Measurements from ENCODE around the gene PLA2G10. TPM values are rescaled to one million over a fixed set of nuclear protein-coding genes. Genes with fewer than 3 reads are reported as not detected.
"Not testable (repeated sequence)": the region's sequence is repeated elsewhere in the genome, so short reads cannot be mapped to it uniquely, and the experiment has no call there.

The PLA2G10 gene
- total RNA-seq, 2 donors from 2014 or later: 1.5 TPM; not detected in 1

GRCh38 chr16:14641206-14641605 lies 52.9 kb downstream of the PLA2G10 start:
- 93% methylated on average over 8 of the region's 8 CpGs for WGBS
- TF ChIP-seq POLR2A (IDR thresholded peaks at IDR 0.05): no peak
- TF ChIP-seq CTCF (IDR thresholded peaks at IDR 0.05): no peak
- no peak for TF ChIP-seq POLR2AphosphoS5 (IDR thresholded peaks at IDR 0.05)
- Histone ChIP-seq H3K27me3 (replicated peaks; ENCODE audit: insufficient read depth) (no peaks in the 10 kb centered on the region), H3K9me3 (no peaks in the 10 kb centered on the region), H3K36me3 (no peaks in the 10 kb centered on the region), H3K4me1 (replicated peaks) (no peaks in the 10 kb centered on the region), H3K4me3 (no peak overlapping the region), H3K27ac (no peak overlapping the region)
- intact Hi-C loops (cut with DNase I): no loop called here
- no peak for DNase-seq (ENCODE audit: low spot score)

GRCh38 chr16:14640538-14640937 lies 53.6 kb downstream of the PLA2G10 start:
- H3K4me1 ChIP-seq (replicated peaks): no peaks in the 10 kb centered on the region
- intact Hi-C loops (cut with DNase I): no loop called here
- no peak for DNase-seq (ENCODE audit: low spot score)
- WGBS: 91% methylated on average over 10 of the region's 10 CpGs
- H3K27ac ChIP-seq: no peak overlapping the region
- no peaks in the 10 kb centered on the region for H3K36me3 ChIP-seq
- H3K4me3 ChIP-seq: no peak overlapping the region
- no peaks in the 10 kb centered on the region for H3K9me3 ChIP-seq
- H3K27me3 ChIP-seq (replicated peaks; ENCODE audit: insufficient read depth): no peaks in the 10 kb centered on the region
- TF ChIP-seq CTCF (IDR thresholded peaks at IDR 0.05): no peak
- TF ChIP-seq POLR2A (IDR thresholded peaks at IDR 0.05): no peak
- TF ChIP-seq POLR2AphosphoS5 (IDR thresholded peaks at IDR 0.05): no peak

GRCh38 chr16:14636951-14637240 lies 57.2 kb downstream of the PLA2G10 start:
- H3K27me3 ChIP-seq (replicated peaks; ENCODE audit: insufficient read depth); H3K27ac ChIP-seq; intact Hi-C loops (cut with DNase I); DNase-seq (ENCODE audit: low spot score); H3K4me1 ChIP-seq (replicated peaks); H3K9me3 ChIP-seq; H3K4me3 ChIP-seq; H3K36me3 ChIP-seq: not testable (repeated sequence)
- WGBS: 13% methylated on average over 1 of the region's 1 CpG

GRCh38 chr16:14636179-14636950 lies 57.7 kb downstream of the PLA2G10 start:
- H3K27ac ChIP-seq; DNase-seq (ENCODE audit: low spot score); H3K27me3 ChIP-seq (replicated peaks; ENCODE audit: insufficient read depth); H3K36me3 ChIP-seq; H3K4me3 ChIP-seq; H3K4me1 ChIP-seq (replicated peaks); H3K9me3 ChIP-seq; intact Hi-C loops (cut with DNase I): not testable (repeated sequence)
- 29% methylated on average over 17 of the region's 17 CpGs for WGBS

- Histone ChIP-seq H3K4me3 (no peak overlapping the region), H3K4me1 (replicated peaks) (no peaks in the 10 kb centered on the region), H3K27me3 (replicated peaks; ENCODE audit: insufficient read depth) (no peaks in the 10 kb centered on the region), H3K9me3 (no peaks in the 10 kb centered on the region), H3K27ac (no peak overlapping the region), H3K36me3 (no peaks in the 10 kb centered on the region)
- TF ChIP-seq POLR2AphosphoS5 (IDR thresholded peaks at IDR 0.05) (no peak), CTCF (IDR thresholded peaks at IDR 0.05) (no peak), POLR2A (IDR thresholded peaks at IDR 0.05) (no peak)
- 61% methylated on average over 12 of the region's 12 CpGs for WGBS
- DNase-seq (ENCODE audit: low spot score): no peak
- intact Hi-C loops (cut with DNase I): no loop called here
These were observed 58.5 kb downstream of the PLA2G10 start for GRCh38 chr16:14635395-14636165.

GRCh38 chr16:14634389-14634725 lies 59.8 kb downstream of the PLA2G10 start:
- Histone ChIP-seq H3K4me3 (peak overlapping the region in 1 of 2 donors; percentile 83), H3K36me3 (no peaks in the 10 kb centered on the region), H3K27me3 (replicated peaks; ENCODE audit: insufficient read depth) (no peaks in the 10 kb centered on the region), H3K27ac (peak overlapping the region in 1 of 2 donors; percentile 96), H3K9me3 (no peaks in the 10 kb centered on the region), H3K4me1 (replicated peaks) (no peaks in the 10 kb centered on the region)
- intact Hi-C loops (cut with DNase I): no loop called here
- TF ChIP-seq POLR2A (IDR thresholded peaks at IDR 0.05) (no peak), POLR2AphosphoS5 (IDR thresholded peaks at IDR 0.05) (no peak), CTCF (IDR thresholded peaks at IDR 0.05) (no peak)
- 64% methylated on average over 7 of the region's 7 CpGs for WGBS
- DNase-seq (ENCODE audit: low spot score): no peak
